Vagina (tissue), 2 donors: ENCODE data around the gene PPP2R2B. TPM values are rescaled to one million over a fixed set of nuclear protein-coding genes. Genes with fewer than 3 reads are reported as not detected.

Experiments used
- DNase-seq, 2 donors: peaks; one replicate each; pipeline ENCODE4 v3.0.0-alpha.2; 2017; ENCODE audit errors: extremely low spot score in 2 of 2
- H3K27ac ChIP-seq: fragments of 200-600 bp; sonication (generic); one replicate; pipeline ENCODE4 v1.5.1; 2019
- H3K27me3 ChIP-seq: fragments of 200-600 bp; sonication (generic); one replicate; pipeline ENCODE4 v1.5.1; 2019
- H3K36me3 ChIP-seq, 2 donors: fragments of 200-600 bp; sonication (generic); one replicate each; pipeline ENCODE4 v1.5.1; 2017 to 2019
- H3K4me1 ChIP-seq: fragments of 200-600 bp; sonication (generic); one replicate; pipeline ENCODE4 v1.5.1; 2019
- H3K4me3 ChIP-seq, 2 donors: fragments of 200-600 bp; sonication (generic); 1 replicate in 1 of 2; 2 replicates in 1 of 2; pipeline ENCODE4 v1.5.1; 2016 to 2019
- H3K9me3 ChIP-seq: fragments of 200-600 bp; sonication (generic); one replicate; pipeline ENCODE4 v1.5.1; 2019
- POLR2A ChIP-seq, 2 donors: fragments of 450-650 bp; IDR thresholded peaks; one replicate each; pipeline ENCODE4 v1.6.1; 2017; ENCODE audit warnings: antibody characterized with exemption in 2 of 2, mild to moderate bottlenecking in 2 of 2, moderate library complexity in 2 of 2
- POLR2AphosphoS5 ChIP-seq, 2 donors: sonication (generic); formaldehyde crosslinking; IDR thresholded peaks; one replicate each; pipeline ENCODE4 v1.9.0; 2017; ENCODE audit warnings: antibody characterized with exemption in 2 of 2, mild to moderate bottlenecking in 2 of 2, low read depth in 1 of 2; ENCODE audit not compliant: insufficient read depth in 1 of 2
- intact Hi-C: fragments of 100-400 bp; cut with DNase I; formaldehyde crosslinking; loops from one replicate; pipeline ENCODE4 v1.15.1; 2023
- total RNA-seq: library from RNA; depleted of rRNA; stranded (reverse); fragments of >200 nt; gene quantifications from one replicate; pipeline ENCODE4 v1.2.3, GENCODE V29; 2016
- TF ChIP-seq, protein P1 (sequence below), 3 experiments: fragments of 450-650 bp in 2 of 3; fragments of 200-600 bp in 1 of 3; sonication (generic) in 1 of 3; IDR thresholded peaks; one replicate each; pipeline ENCODE4 v1.5.1; 2017 to 2019; ENCODE audit warnings: antibody characterized with exemption in 3 of 3, mild to moderate bottlenecking in 2 of 3, moderate library complexity in 2 of 3

PPP2R2B gene
- total RNA-seq, 1 donor from 2014 or later = 6.6 TPM

DNA sequence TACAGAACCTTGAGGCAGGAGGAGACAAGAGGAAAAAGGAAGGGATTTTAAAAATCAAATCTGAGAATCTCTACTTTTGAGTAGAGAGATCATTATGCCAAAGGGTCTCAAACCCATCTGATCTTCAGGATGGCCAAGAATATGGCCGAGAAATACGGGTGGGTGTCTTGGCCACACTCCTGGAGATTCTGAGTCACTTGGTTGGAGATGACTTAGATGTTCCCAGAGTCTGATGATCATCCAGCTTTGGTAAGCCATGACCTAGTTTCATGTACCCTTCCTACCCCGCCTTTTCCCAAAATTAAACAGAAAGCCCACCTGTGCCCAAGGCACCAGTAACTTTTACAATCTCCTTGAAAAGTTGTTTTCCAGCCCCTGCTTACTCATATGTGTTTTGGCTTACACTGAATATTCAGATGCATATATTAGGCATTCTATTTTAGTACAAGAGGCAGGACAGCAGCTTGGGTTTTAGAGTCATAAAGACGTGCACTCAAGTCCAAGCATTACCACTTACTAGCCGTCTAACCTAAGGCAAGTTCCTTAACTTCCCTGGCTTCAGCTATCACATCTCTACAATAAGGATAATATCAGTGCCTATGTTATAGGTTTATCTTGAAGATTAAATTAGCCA, 195.5 kb downstream of the PPP2R2B start:
- H3K4me1 ChIP-seq = no peaks in the 10 kb centered on the region
- no peaks in the 10 kb centered on the region for H3K36me3 ChIP-seq
- TF ChIP-seq POLR2AphosphoS5 (IDR thresholded peaks at IDR 0.05; ENCODE audit: insufficient read depth in 1 of 2, low read depth in 1 of 2) (no peak), POLR2A (IDR thresholded peaks at IDR 0.05) (no peak)
- H3K27ac ChIP-seq = no peak overlapping the region
- intact Hi-C loops = no loop called here
- no peak overlapping the region for H3K4me3 ChIP-seq
- no peaks in the 10 kb centered on the region for H3K27me3 ChIP-seq
- no peaks in the 10 kb centered on the region for H3K9me3 ChIP-seq
- DNase-seq = no peak

DNA sequence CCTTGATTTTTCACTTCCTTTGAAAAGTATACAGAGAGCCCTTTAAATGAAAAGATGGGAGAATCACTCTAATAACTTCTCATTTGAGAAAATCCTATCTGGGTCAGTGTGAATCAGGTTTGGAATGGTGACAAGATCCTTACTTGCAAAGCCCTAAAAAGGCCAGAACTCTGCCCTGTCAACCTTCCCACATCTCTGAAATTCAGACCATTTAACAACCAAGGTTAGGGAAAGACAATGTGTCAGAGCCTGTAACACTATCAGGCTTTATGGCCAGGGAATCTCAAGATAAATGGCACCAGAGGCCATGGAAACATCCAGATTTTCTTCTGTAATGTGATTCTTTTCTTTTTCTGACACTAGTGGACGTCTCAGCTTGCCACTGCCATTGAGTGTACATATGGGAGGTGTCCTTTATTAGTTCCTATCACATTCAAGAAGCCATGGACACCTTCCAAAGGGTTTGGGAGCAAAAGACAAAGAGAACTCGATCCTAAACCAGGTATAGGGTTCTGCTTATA, 196.9 kb downstream of the PPP2R2B start:
- Histone ChIP-seq H3K27me3 (no peaks in the 10 kb centered on the region), H3K36me3 (no peaks in the 10 kb centered on the region), H3K4me1 (no peaks in the 10 kb centered on the region), H3K9me3 (no peaks in the 10 kb centered on the region), H3K27ac (no peak overlapping the region), H3K4me3 (no peak overlapping the region)
- intact Hi-C loops = no loop called here
- TF ChIP-seq POLR2A (IDR thresholded peaks at IDR 0.05) = no peak
- TF ChIP-seq POLR2AphosphoS5 (IDR thresholded peaks at IDR 0.05; ENCODE audit: insufficient read depth in 1 of 2, low read depth in 1 of 2) = no peak
- TF ChIP-seq, protein P1, sequence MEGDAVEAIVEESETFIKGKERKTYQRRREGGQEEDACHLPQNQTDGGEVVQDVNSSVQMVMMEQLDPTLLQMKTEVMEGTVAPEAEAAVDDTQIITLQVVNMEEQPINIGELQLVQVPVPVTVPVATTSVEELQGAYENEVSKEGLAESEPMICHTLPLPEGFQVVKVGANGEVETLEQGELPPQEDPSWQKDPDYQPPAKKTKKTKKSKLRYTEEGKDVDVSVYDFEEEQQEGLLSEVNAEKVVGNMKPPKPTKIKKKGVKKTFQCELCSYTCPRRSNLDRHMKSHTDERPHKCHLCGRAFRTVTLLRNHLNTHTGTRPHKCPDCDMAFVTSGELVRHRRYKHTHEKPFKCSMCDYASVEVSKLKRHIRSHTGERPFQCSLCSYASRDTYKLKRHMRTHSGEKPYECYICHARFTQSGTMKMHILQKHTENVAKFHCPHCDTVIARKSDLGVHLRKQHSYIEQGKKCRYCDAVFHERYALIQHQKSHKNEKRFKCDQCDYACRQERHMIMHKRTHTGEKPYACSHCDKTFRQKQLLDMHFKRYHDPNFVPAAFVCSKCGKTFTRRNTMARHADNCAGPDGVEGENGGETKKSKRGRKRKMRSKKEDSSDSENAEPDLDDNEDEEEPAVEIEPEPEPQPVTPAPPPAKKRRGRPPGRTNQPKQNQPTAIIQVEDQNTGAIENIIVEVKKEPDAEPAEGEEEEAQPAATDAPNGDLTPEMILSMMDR (IDR thresholded peaks at IDR 0.05) = no peak
- no peak for DNase-seq

DNA sequence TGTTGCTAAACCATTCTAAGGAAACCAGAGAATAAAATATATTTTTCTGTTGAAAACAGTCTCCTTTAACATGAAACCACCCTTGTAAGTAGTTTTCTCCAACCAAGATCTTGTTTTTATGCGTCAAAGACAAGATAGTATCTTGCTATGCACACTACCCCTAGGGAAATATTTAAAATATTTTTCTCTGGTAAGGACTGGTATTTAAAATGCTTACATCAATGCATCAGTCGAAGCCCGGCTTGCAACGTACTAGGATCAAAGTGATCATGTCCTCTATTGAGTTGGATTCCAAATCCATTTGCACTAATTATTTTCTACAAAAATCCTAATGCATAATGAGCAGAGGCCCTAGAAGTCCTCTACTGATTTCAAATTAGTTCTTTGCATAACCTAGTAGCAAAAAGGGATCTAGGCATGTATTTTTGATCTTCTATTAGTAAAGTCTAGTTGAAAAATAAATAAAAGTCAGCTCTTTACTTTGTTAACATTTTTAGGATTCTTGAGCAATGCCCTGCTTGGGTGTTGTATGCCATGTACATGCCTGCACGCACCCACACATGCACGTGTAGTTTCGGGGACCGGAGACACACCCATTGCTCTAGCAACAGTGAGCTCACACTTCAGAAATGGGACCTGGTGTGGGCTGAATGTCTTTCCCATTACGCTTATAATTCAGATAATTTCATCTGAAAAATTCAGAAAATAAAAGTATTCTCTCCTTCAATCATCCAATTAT, 197.5 kb downstream of the PPP2R2B start:
- no peak for TF ChIP-seq POLR2AphosphoS5 (IDR thresholded peaks at IDR 0.05; ENCODE audit: insufficient read depth in 1 of 2, low read depth in 1 of 2)
- TF ChIP-seq, protein P1 (IDR thresholded peaks at IDR 0.05) = no peak
- TF ChIP-seq POLR2A (IDR thresholded peaks at IDR 0.05) = no peak
- Histone ChIP-seq H3K9me3 (no peaks in the 10 kb centered on the region), H3K27ac (no peak overlapping the region), H3K4me1 (no peaks in the 10 kb centered on the region), H3K36me3 (no peaks in the 10 kb centered on the region), H3K4me3 (no peak overlapping the region), H3K27me3 (no peaks in the 10 kb centered on the region)
- no peak for DNase-seq
- intact Hi-C loops = no loop called here

DNA sequence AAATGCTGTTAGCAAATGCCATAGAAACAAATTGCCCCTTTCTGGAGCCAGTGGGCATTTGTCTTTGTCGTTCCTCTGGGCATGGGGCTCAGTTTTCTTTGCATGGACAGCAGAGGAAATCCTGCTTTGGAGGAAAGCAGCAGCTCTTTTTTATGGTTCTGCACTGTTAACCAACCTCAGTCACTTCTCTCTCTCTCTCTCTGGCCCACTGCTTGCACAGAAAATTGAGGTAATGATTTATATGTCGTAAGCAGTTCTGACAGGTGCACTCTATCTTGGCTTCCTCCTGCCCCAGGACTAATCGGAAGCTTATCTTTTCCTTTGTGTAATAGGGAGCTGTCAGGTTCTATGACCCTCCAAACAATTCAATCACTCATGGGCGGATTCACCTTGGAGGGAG, 202.9 kb downstream of the PPP2R2B start:
- Histone ChIP-seq H3K9me3 (no peaks in the 10 kb centered on the region), H3K36me3 (no peaks in the 10 kb centered on the region), H3K4me1 (no peaks in the 10 kb centered on the region), H3K27ac (no peak overlapping the region), H3K4me3 (no peak overlapping the region), H3K27me3 (no peaks in the 10 kb centered on the region)
- no peak for TF ChIP-seq POLR2A (IDR thresholded peaks at IDR 0.05)
- TF ChIP-seq, protein P1 (IDR thresholded peaks at IDR 0.05) = no peak
- no peak for TF ChIP-seq POLR2AphosphoS5 (IDR thresholded peaks at IDR 0.05; ENCODE audit: insufficient read depth in 1 of 2, low read depth in 1 of 2)
- intact Hi-C loops = no loop called here
- DNase-seq = no peak

DNA sequence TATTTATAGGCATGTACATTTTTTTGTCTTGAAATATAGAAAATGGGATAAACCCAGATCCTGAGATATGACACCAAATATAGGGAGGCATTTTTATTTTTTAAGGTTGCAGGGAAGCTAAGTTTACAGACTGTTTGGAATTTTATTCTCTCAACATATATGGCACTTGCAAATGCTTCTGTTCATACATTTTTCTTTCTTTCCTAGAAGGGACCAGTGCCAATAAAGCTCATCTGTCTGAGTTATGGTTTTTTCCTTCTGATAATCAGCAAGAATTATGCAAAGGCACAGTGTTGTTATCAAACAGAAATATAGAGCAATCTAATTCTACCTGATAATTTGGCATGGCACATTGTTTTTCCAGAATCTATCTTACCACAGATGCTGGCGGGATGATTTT, 205.7 kb downstream of the PPP2R2B start:
- no peak for TF ChIP-seq POLR2A (IDR thresholded peaks at IDR 0.05)
- TF ChIP-seq POLR2AphosphoS5 (IDR thresholded peaks at IDR 0.05; ENCODE audit: insufficient read depth in 1 of 2, low read depth in 1 of 2) = no peak
- TF ChIP-seq, protein P1 (IDR thresholded peaks at IDR 0.05) = no peak
- Histone ChIP-seq H3K4me1 (no peaks in the 10 kb centered on the region), H3K4me3 (no peak overlapping the region), H3K36me3 (no peaks in the 10 kb centered on the region), H3K9me3 (no peaks in the 10 kb centered on the region), H3K27me3 (no peaks in the 10 kb centered on the region), H3K27ac (no peak overlapping the region)
- intact Hi-C loops = no loop called here
- no peak for DNase-seq
